ENCODE data around the gene NECTIN1. TPM values are rescaled to one million over a fixed set of nuclear protein-coding genes. Genes with fewer than 3 reads are reported as not detected.

The NECTIN1 gene
- total and polyA plus RNA-seq, 4 donors: 1.3 to 7.1 (median 4.9) TPM

DNA sequence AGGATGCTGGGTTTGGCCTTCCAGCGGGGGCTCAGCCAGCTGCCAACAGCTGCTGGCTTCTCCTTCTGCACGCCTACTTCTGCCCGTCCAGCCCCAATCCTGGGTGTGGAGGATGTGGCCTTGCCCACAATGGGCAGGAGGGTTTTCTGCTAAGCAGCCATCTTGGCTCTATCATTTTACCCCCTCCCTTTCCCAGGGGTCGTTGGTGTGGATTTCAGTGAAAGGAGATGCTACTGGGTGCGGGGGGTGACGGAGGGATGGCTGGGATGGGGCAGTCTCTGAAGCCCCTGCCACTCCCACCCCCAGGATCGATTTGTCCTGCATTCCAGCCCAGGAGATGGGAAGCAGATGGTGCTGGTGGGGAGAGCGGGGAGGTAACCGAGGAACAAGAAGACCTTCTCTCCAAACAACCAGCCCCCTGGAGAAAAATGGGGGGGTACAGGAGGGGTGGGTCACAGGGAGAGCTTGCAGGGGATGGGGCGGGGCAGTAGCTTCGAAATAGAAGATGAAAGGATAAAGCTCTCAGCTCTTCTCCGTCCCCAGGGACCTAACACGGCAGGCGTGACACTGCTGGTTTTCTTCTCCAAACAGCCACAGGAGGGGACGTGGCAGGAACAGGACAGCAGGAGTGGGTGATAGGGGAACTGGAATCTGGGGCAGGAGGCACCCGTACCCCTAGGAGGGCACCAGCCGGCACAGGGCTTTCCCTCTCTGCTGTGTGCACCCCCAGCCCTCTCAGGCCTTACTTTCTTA lies 68.9 kb downstream of the NECTIN1 start:
- ATAC-seq (ENCODE audit: low FRiP score): no peak
- no peak overlapping the region for H3K27ac ChIP-seq (ENCODE audit: low read depth in 1 of 2, low read length in 2 of 2)
- DNase-seq: peak in 1 of 2 donors; percentile 21
- 70 to 72% methylated on average over 17 of the region's 17 CpGs for WGBS, 2 donors
- H3K4me3 ChIP-seq (ENCODE audit: low read length in 2 of 2): no peak overlapping the region
- H3K4me1 ChIP-seq (ENCODE audit: control insufficient read depth in 1 of 2, insufficient read depth in 2 of 2, low read length in 2 of 2): no peaks in the 10 kb centered on the region
- intact Hi-C loops (cut with DNase I): loop anchor here in 1 of 2 donors (10.0 kb wide), 1 partner anchor 355 kb away; no protein-coding TSS in a partner anchor
- H3K27me3 ChIP-seq (ENCODE audit: control insufficient read depth in 1 of 2, insufficient read depth in 2 of 2, low read length in 1 of 2): no peaks in the 10 kb centered on the region
- H3K36me3 ChIP-seq (ENCODE audit: control insufficient read depth in 1 of 2, insufficient read depth in 2 of 2, low read length in 1 of 2): no peaks in the 10 kb centered on the region
- H3K9me3 ChIP-seq (ENCODE audit: control insufficient read depth, low read length): no peaks in the 10 kb centered on the region

DNA sequence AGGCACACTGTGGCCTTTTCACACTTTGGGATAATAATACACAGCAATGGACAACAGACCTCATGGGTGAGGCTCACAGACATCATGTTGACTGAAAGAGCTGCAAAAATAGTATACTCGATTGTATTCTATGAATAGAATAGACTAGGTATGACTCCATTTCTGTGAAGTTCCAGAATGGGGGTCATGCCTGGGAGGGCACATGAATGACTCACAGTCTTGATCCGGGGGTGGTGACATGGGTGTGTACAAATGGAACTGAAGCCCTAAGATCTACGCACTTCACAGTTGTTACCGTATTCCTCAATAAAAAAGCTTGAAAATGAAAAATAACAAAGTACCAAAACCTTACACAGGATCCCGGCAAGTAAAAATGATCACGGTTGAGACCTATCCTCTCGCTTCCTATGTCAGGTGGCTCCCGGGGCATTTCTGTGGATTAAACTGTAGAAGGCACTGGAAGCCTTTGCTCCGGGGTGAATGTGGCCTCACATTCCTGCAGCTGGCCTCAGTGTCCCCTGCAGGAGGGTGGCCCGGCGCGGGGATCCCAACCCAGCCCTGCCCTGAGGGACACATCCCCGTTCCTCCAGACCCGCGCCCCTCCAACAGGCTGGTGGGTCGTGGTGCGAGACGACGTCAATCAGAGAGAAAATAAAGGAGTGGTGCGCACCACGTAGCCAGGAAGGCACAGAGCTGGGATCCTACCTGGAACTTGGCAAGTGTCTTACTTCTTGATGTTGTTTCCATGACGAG lies 75.9 kb downstream of the NECTIN1 start:
- Histone ChIP-seq H3K4me1 (ENCODE audit: control insufficient read depth in 1 of 2, insufficient read depth in 2 of 2, low read length in 2 of 2) (no peaks in the 10 kb centered on the region), H3K4me3 (ENCODE audit: low read length in 2 of 2) (no peak overlapping the region), H3K27ac (ENCODE audit: low read depth in 1 of 2, low read length in 2 of 2) (no peak overlapping the region), H3K27me3 (ENCODE audit: control insufficient read depth in 1 of 2, insufficient read depth in 2 of 2, low read length in 1 of 2) (no peaks in the 10 kb centered on the region), H3K9me3 (ENCODE audit: control insufficient read depth, low read length) (no peaks in the 10 kb centered on the region), H3K36me3 (ENCODE audit: control insufficient read depth in 1 of 2, insufficient read depth in 2 of 2, low read length in 1 of 2) (no peaks in the 10 kb centered on the region)
- intact Hi-C loops (cut with DNase I): no loop called here
- DNase-seq (peak in 1 of 2 donors; percentile 22), ATAC-seq (ENCODE audit: low FRiP score) (no peak)
- WGBS, 2 donors: 82% methylated on average over 22 of the region's 22 CpGs

DNA sequence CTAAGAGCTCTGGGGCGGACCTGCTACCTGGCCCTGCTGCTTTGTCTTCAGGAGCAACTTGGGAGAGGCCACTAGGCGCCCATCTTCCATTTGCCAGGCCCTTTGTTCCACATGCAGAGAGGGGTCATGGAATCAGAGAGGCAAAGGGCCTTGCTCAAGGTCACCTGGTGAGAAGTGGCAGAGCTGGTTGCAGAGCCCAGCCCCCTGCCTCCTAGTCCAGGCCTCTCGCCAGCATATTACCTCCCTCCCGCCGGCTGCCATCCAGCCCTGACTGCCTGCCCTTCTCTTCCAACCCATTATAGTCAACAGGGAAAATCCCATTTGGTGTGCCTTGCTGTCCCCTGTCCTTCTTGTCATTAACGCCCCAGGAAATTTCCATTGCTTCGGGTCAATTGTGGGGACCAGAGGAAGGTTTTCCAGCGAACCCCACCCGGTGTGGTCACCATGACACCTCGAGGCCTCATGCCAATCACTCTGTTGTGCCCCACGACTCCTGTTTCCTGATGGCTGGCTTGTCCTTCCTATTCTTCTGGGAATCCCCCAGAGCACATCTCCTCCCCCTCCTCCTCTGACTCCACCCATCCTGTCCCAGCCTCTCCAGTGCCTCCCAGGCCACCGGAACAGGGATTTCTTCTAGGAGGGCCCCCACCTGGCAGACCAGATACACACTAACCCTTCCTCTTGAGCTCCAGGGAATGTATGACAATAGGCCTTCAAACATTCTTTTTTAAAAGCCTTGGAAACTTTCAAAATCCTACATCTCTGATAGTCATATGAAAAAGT lies 77.0 kb downstream of the NECTIN1 start:
- H3K27ac ChIP-seq (ENCODE audit: low read depth in 1 of 2, low read length in 2 of 2): no peak overlapping the region
- H3K4me1 ChIP-seq (ENCODE audit: control insufficient read depth in 1 of 2, insufficient read depth in 2 of 2, low read length in 2 of 2): no peaks in the 10 kb centered on the region
- no peaks in the 10 kb centered on the region for H3K9me3 ChIP-seq (ENCODE audit: control insufficient read depth, low read length)
- H3K36me3 ChIP-seq (ENCODE audit: control insufficient read depth in 1 of 2, insufficient read depth in 2 of 2, low read length in 1 of 2): no peaks in the 10 kb centered on the region
- 64 to 72% methylated on average over 12 of the region's 12 CpGs for WGBS, 2 donors
- H3K4me3 ChIP-seq (ENCODE audit: low read length in 2 of 2): no peak overlapping the region
- intact Hi-C loops (cut with DNase I): no loop called here
- no peaks in the 10 kb centered on the region for H3K27me3 ChIP-seq (ENCODE audit: control insufficient read depth in 1 of 2, insufficient read depth in 2 of 2, low read length in 1 of 2)
- no peak for ATAC-seq (ENCODE audit: low FRiP score)
- peak in 1 of 2 donors; percentile 21 for DNase-seq

DNA sequence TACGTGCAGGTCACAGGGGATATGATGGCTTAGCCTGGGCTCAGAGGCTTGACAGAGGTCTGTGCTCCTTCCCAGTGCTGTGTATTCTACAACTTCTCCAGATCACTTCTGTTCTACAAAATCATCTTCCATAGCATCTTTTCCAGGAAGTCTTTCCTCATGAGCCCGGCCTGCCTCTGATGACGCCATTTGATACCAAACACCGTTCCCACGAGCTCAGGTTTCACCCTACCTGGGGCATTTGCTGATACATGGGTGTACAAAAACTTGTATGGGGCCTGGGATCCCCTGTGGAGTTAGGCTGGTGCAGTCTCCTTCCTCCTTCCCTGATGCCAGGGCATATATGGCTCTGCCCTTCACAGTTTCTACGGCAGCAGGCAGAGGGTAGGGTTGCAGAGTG lies 78.7 kb downstream of the NECTIN1 start:
- H3K4me1 ChIP-seq (ENCODE audit: control insufficient read depth in 1 of 2, insufficient read depth in 2 of 2, low read length in 2 of 2): no peaks in the 10 kb centered on the region
- H3K36me3 ChIP-seq (ENCODE audit: control insufficient read depth in 1 of 2, insufficient read depth in 2 of 2, low read length in 1 of 2): no peaks in the 10 kb centered on the region
- 72 to 73% methylated on average over 6 of the region's 6 CpGs for WGBS, 2 donors
- H3K4me3 ChIP-seq (ENCODE audit: low read length in 2 of 2): no peak overlapping the region
- intact Hi-C loops (cut with DNase I): no loop called here
- no peaks in the 10 kb centered on the region for H3K9me3 ChIP-seq (ENCODE audit: control insufficient read depth, low read length)
- ATAC-seq (ENCODE audit: low FRiP score) (no peak), DNase-seq (no peak)
- no peak overlapping the region for H3K27ac ChIP-seq (ENCODE audit: low read depth in 1 of 2, low read length in 2 of 2)
- no peaks in the 10 kb centered on the region for H3K27me3 ChIP-seq (ENCODE audit: control insufficient read depth in 1 of 2, insufficient read depth in 2 of 2, low read length in 1 of 2)

DNA sequence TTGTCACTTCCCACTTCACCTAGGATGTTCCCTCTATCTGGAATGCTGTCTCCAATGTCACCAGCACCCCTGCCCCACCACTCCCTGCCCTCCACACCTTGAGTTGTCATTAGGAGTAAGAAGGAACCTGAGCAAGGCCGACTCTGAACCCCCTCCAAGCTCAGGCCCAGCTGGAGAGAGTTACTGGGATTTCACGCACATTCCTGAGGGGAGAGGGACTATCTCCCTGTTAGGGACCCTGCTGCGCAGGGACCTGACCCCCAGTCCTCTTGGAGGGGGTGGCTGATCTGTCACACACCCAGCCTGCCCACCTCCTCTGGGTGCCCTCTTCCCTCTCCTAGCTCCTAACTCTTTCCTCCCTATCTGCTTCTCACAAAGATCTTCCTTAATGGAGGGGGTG lies 81.7 kb downstream of the NECTIN1 start:
- intact Hi-C loops (cut with DNase I): no loop called here
- WGBS, 2 donors: 61 to 63% methylated on average over 3 of the region's 3 CpGs

DNA sequence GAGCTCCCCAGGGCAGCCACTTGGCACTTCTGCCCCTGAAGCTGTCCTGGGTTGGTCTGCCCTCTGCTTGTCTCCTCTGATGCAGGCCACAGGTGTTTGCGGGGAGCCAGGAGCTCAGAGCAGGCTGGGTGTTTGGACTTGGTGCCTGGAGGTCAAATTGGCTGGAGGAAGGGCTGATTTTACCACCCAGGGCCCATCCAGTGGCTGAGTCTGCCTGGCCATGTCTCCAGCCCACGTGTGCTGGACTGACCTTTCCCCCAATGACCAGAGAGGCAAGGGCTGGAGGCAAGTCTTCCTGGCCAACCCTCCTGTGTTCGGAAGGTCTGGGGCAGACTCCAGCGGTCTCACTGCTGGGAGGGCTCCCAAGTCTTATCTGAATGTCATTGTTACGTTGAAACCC lies 84.0 kb downstream of the NECTIN1 start:
- ATAC-seq (ENCODE audit: low FRiP score): no peak

More for the DNA sequence above, 81.7 kb downstream of the NECTIN1 start:
- DNase-seq (no peak), ATAC-seq (ENCODE audit: low FRiP score) (no peak)
- H3K27me3 ChIP-seq (ENCODE audit: control insufficient read depth in 1 of 2, insufficient read depth in 2 of 2, low read length in 1 of 2): no peaks in the 10 kb centered on the region
- H3K27ac ChIP-seq (ENCODE audit: low read depth in 1 of 2, low read length in 2 of 2): no peak overlapping the region
- no peaks in the 10 kb centered on the region for H3K36me3 ChIP-seq (ENCODE audit: control insufficient read depth in 1 of 2, insufficient read depth in 2 of 2, low read length in 1 of 2)
- H3K4me3 ChIP-seq (ENCODE audit: low read length in 2 of 2): no peak overlapping the region
- H3K9me3 ChIP-seq (ENCODE audit: control insufficient read depth, low read length): no peaks in the 10 kb centered on the region
- H3K4me1 ChIP-seq (ENCODE audit: control insufficient read depth in 1 of 2, insufficient read depth in 2 of 2, low read length in 2 of 2): no peaks in the 10 kb centered on the region

DNA sequence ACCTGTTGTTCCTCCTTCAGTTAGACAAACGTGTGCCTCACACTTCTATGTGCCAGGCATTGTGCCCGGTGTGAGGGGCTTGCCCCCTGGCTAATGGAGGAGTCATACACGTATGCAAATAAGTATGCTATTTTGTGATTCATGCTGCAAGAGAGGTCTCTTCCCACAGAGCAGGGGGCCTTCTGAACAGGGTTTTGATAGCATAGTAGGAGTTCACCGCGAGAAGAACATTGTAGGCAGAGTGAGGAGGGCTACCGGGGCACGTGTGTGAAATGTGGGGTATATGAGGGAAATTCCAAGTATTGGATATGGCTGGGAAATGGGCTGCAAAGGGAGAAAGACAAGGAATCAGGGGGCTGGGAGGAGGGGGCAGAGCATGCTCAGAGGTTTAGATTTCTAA lies 84.5 kb downstream of the NECTIN1 start:
- Histone ChIP-seq H3K4me3 (ENCODE audit: low read length in 2 of 2) (no peak overlapping the region), H3K27me3 (ENCODE audit: control insufficient read depth in 1 of 2, insufficient read depth in 2 of 2, low read length in 1 of 2) (no peaks in the 10 kb centered on the region), H3K27ac (ENCODE audit: low read depth in 1 of 2, low read length in 2 of 2) (no peak overlapping the region), H3K36me3 (ENCODE audit: control insufficient read depth in 1 of 2, insufficient read depth in 2 of 2, low read length in 1 of 2) (no peaks in the 10 kb centered on the region), H3K9me3 (ENCODE audit: control insufficient read depth, low read length) (no peaks in the 10 kb centered on the region), H3K4me1 (ENCODE audit: control insufficient read depth in 1 of 2, insufficient read depth in 2 of 2, low read length in 2 of 2) (no peaks in the 10 kb centered on the region)
- intact Hi-C loops (cut with DNase I): no loop called here
- WGBS, 2 donors: 86 to 88% methylated on average over 7 of the region's 7 CpGs
- ATAC-seq (ENCODE audit: low FRiP score): no peak
- no peak for DNase-seq

More for the DNA sequence above, 84.0 kb downstream of the NECTIN1 start:
- no peaks in the 10 kb centered on the region for H3K4me1 ChIP-seq (ENCODE audit: control insufficient read depth in 1 of 2, insufficient read depth in 2 of 2, low read length in 2 of 2)
- H3K9me3 ChIP-seq (ENCODE audit: control insufficient read depth, low read length): no peaks in the 10 kb centered on the region
- H3K36me3 ChIP-seq (ENCODE audit: control insufficient read depth in 1 of 2, insufficient read depth in 2 of 2, low read length in 1 of 2): no peaks in the 10 kb centered on the region
- H3K27ac ChIP-seq (ENCODE audit: low read depth in 1 of 2, low read length in 2 of 2): no peak overlapping the region
- WGBS, 2 donors: 86 to 91% methylated on average over 5 of the region's 5 CpGs
- intact Hi-C loops (cut with DNase I): no loop called here
- DNase-seq: no peak
- H3K27me3 ChIP-seq (ENCODE audit: control insufficient read depth in 1 of 2, insufficient read depth in 2 of 2, low read length in 1 of 2): no peaks in the 10 kb centered on the region
- no peak overlapping the region for H3K4me3 ChIP-seq (ENCODE audit: low read length in 2 of 2)

DNA sequence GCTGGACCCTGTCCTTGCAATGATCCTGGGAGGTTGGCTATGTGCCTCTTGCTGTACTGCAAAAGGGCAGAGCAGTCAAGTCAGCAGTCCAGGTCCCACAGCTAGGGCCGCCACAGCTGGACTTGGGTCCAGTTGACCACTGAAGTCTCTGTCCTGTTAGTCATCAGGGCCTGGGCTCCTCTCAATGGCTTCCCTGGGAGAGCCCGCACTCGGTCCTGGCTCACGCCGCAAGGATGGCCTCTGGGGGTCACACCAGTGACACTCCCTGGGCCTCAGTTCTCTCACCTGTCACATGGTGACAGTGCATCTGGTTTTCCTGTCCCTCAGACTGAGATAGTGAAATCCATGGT lies 85.1 kb downstream of the NECTIN1 start:
- no peak for DNase-seq
- Histone ChIP-seq H3K4me1 (ENCODE audit: control insufficient read depth in 1 of 2, insufficient read depth in 2 of 2, low read length in 2 of 2) (no peaks in the 10 kb centered on the region), H3K9me3 (ENCODE audit: control insufficient read depth, low read length) (no peaks in the 10 kb centered on the region), H3K36me3 (ENCODE audit: control insufficient read depth in 1 of 2, insufficient read depth in 2 of 2, low read length in 1 of 2) (no peaks in the 10 kb centered on the region), H3K4me3 (ENCODE audit: low read length in 2 of 2) (no peak overlapping the region), H3K27me3 (ENCODE audit: control insufficient read depth in 1 of 2, insufficient read depth in 2 of 2, low read length in 1 of 2) (no peaks in the 10 kb centered on the region), H3K27ac (ENCODE audit: low read depth in 1 of 2, low read length in 2 of 2) (no peak overlapping the region)
- no peak for ATAC-seq (ENCODE audit: low FRiP score)
- 93 to 96% methylated on average over 5 of the region's 5 CpGs for WGBS, 2 donors
- intact Hi-C loops (cut with DNase I): no loop called here

All from aorta (tissue), 5 donors.